Tibial artery (tissue), 4 donors: Measurements from ENCODE around the gene TRAPPC5.
"Not testable (repeated sequence)": the region's sequence is repeated elsewhere in the genome, so short reads cannot be mapped to it uniquely, and the experiment has no call there.

Experiments used
- DNase-seq, 2 donors: peaks; one replicate each; pipeline ENCODE4 v3.0.0-alpha.2; 2019
- H3K27ac ChIP-seq, 2 donors: fragments of 200-600 bp; sonication (generic) in 1 of 2; 1 replicate in 1 of 2; 2 replicates in 1 of 2; pipeline ENCODE4 v1.5.1; 2018 to 2019; ENCODE audit warnings: mild to moderate bottlenecking in 1 of 2
- H3K27me3 ChIP-seq, 2 donors: fragments of 200-600 bp; sonication (generic) in 1 of 2; one replicate each; pipeline versions ENCODE4 v1.5.1 to v1.6.0; 2016 to 2019
- H3K36me3 ChIP-seq, 3 donors: fragments of 200-600 bp; sonication (generic) in 2 of 3; one replicate each; pipeline ENCODE4 v1.5.1; 2016 to 2019; ENCODE audit warnings: mild to moderate bottlenecking in 2 of 3
- H3K4me1 ChIP-seq, 4 donors: fragments of 200-600 bp; sonication (generic) in 2 of 4; 1 replicate in 3 of 4; 2 replicates in 1 of 4; pipeline ENCODE4 v1.5.1; 2016 to 2019
- H3K4me3 ChIP-seq, 2 donors: fragments of 200-600 bp; sonication (generic) in 1 of 2; 1 replicate in 1 of 2; 2 replicates in 1 of 2; pipeline ENCODE4 v1.5.1; 2018 to 2019; ENCODE audit warnings: mild to moderate bottlenecking in 2 of 2
- H3K9me3 ChIP-seq, 3 donors: fragments of 200-600 bp; sonication (generic) in 1 of 3; one replicate each; pipeline ENCODE4 v1.5.1; 2016 to 2019
- intact Hi-C: fragments of 100-400 bp; cut with DNase I; formaldehyde crosslinking; loops from one replicate; pipeline ENCODE4 v1.15.0; 2023; ENCODE audit warnings: low total_unique reads
- TF ChIP-seq, protein P1 (sequence below), 2 experiments: fragments of 200-600 bp in 1 of 2; fragments of 450-650 bp in 1 of 2; IDR thresholded peaks; one replicate each; pipeline ENCODE4 v1.5.1; 2017 to 2019; ENCODE audit warnings: antibody characterized with exemption in 2 of 2, mild to moderate bottlenecking in 1 of 2, moderate library complexity in 1 of 2

Gene TRAPPC5

DNA sequence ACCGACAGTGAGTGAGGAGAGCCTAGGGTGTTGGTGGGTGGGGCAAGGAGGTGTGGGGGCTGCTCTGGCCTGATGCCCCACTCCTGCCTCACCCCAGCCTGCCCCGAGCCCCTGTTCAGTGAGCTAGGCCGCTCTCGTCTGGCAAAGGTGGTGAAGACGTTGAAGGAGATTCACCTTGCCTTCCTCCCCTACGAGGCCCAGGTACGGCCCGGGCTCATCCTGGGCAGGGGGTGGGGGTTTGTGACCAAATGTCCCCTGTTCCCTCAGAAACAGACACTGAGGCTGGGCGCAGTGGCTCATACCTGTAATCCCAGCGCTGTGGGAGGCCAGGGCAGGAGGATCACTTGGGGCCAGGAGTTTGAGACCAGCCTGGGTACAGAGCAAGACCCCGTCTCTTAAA, 39.8 kb upstream of the TRAPPC5 start:
- intact Hi-C loops, result loop anchor here (10.0 kb wide), 1 partner anchor 154 kb away; no protein-coding TSS in a partner anchor
- DNase-seq, result no peak
- Histone ChIP-seq H3K4me1 (peaks cover 0 to 11% (median 1%) of the 10 kb centered on the region in 4 donors), H3K9me3 (no peaks in the 10 kb centered on the region), H3K27ac (no peak overlapping the region), H3K27me3 (peaks cover 0 to 63% of the 10 kb centered on the region in 2 donors), H3K36me3 (peaks cover 0 to 14% (median 0%) of the 10 kb centered on the region in 3 donors), H3K4me3 (no peak overlapping the region)
- TF ChIP-seq, protein P1, sequence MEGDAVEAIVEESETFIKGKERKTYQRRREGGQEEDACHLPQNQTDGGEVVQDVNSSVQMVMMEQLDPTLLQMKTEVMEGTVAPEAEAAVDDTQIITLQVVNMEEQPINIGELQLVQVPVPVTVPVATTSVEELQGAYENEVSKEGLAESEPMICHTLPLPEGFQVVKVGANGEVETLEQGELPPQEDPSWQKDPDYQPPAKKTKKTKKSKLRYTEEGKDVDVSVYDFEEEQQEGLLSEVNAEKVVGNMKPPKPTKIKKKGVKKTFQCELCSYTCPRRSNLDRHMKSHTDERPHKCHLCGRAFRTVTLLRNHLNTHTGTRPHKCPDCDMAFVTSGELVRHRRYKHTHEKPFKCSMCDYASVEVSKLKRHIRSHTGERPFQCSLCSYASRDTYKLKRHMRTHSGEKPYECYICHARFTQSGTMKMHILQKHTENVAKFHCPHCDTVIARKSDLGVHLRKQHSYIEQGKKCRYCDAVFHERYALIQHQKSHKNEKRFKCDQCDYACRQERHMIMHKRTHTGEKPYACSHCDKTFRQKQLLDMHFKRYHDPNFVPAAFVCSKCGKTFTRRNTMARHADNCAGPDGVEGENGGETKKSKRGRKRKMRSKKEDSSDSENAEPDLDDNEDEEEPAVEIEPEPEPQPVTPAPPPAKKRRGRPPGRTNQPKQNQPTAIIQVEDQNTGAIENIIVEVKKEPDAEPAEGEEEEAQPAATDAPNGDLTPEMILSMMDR (IDR thresholded peaks at IDR 0.05), result no peak

DNA sequence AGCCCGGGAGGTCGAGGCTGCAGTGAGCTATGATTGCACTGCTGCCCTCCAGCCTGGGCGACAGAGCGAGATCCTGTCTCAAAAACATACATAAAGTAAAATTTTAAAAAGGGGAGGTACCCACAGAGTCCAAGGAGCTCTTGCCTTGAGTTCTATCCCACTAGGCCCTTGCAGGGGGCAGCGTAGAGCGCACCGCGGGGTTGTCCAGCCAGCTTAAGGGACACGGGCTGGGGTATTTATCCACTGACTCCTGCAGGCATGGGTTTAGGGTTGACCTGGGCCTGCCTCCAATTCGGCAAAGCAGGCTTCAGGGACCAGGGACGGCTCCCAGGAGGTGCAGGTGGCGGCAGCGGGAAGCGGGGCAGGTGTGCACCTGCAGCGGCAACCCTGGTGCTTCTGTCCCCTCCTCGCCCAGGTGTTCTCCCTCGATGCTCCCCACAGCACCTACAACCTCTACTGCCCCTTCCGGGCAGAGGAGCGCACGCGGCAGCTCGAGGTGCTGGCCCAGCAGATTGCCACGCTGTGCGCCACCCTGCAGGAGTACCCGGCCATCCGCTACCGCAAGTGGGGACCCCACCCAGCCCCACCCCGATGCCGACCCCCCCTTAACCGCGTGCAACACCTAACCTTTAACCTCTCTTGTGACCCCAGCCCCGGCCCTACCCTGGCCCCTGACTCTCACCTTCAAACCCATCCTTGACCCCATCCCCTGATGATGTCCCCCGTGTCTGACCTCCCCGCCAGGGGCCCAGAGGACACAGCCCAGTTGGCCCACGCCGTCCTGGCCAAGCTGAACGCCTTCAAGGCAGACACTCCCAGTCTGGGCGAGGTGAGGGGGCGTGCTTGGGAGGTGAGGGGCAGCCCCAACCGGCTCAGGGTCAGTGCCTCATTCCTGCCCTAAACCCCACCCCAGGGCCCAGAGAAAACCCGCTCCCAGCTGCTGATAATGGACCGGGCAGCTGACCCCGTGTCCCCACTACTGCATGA, 39.0 kb upstream of the TRAPPC5 start:
- Histone ChIP-seq H3K9me3 (no peaks in the 10 kb centered on the region), H3K4me3 (no peak overlapping the region), H3K27me3 (peaks cover 0 to 64% of the 10 kb centered on the region in 2 donors), H3K4me1 (peaks cover 0 to 5% (median 1%) of the 10 kb centered on the region in 4 donors), H3K27ac (no peak overlapping the region), H3K36me3 (peaks cover 0 to 21% (median 0%) of the 10 kb centered on the region in 3 donors)
- TF ChIP-seq, protein P1 (IDR thresholded peaks at IDR 0.05), result no peak
- intact Hi-C loops, result loop anchor here (10.0 kb wide), 1 partner anchor 153 kb away; no protein-coding TSS in a partner anchor
- DNase-seq, result no peak

DNA sequence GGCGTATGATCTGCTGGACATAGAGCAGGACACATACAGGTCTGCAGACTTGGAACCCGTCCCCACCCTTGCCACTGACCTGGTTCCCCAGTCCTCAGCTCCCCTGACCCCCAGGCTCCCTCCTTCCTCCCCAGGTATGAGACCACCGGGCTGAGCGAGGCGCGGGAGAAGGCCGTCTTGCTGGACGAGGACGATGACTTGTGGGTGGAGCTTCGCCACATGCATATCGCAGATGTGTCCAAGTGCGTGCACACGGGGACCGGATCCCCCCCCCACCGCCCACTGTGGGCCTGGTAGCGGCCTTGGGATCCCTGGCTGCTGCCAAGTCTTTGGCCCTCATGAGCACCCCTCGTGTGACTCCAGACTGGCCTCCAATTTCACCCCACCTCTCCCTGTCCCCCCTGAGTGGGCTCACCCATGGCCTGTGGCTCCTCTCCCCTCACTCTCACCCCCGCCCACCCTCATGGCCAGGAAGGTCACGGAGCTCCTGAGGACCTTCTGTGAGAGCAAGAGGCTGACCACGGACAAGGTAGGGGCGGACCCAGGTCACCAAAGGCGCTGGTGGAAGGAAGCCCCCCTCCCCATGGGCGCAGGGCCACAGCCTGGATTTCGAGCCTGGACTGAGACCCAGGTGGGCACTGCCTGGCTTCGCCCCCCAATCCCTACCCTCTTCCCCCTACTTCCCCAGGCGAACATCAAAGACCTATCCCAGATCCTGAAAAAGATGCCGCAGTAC, 38.2 kb upstream of the TRAPPC5 start:
- intact Hi-C loops, result loop anchor here (10.0 kb wide), 1 partner anchor 152 kb away; no protein-coding TSS in a partner anchor
- H3K9me3 ChIP-seq, result no peaks in the 10 kb centered on the region
- no peaks in the 10 kb centered on the region for H3K4me1 ChIP-seq
- H3K36me3 ChIP-seq, result peaks cover 0 to 27% (median 0%) of the 10 kb centered on the region in 3 donors
- TF ChIP-seq, protein P1 (IDR thresholded peaks at IDR 0.05), result no peak
- H3K27me3 ChIP-seq, result peaks cover 0 to 64% of the 10 kb centered on the region in 2 donors
- no peak overlapping the region for H3K4me3 ChIP-seq
- H3K27ac ChIP-seq, result no peak overlapping the region
- DNase-seq, result no peak

DNA sequence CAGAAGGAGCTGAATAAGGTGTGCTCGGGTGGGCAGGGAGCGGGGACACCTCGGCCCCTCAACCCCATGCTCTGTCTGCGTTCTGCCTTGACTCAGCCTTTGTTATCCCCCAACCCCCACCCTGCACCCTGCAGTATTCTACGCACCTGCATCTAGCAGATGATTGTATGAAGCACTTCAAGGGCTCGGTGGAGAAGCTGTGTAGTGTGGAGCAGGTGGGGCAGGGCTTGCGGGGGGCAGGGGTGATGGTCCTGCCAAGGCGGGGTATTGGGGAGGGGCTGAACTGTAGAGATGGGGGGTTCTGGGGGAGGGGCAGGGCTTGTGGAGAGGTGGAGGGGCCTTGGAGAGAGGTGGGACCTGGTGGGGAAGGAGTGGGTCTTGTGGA, 37.6 kb upstream of the TRAPPC5 start:
- H3K36me3 ChIP-seq, result peaks cover 0 to 31% (median 0%) of the 10 kb centered on the region in 3 donors
- intact Hi-C loops, result loop anchor here (10.0 kb wide), 1 partner anchor 152 kb away; no protein-coding TSS in a partner anchor
- TF ChIP-seq, protein P1 (IDR thresholded peaks at IDR 0.05), result no peak

DNA sequence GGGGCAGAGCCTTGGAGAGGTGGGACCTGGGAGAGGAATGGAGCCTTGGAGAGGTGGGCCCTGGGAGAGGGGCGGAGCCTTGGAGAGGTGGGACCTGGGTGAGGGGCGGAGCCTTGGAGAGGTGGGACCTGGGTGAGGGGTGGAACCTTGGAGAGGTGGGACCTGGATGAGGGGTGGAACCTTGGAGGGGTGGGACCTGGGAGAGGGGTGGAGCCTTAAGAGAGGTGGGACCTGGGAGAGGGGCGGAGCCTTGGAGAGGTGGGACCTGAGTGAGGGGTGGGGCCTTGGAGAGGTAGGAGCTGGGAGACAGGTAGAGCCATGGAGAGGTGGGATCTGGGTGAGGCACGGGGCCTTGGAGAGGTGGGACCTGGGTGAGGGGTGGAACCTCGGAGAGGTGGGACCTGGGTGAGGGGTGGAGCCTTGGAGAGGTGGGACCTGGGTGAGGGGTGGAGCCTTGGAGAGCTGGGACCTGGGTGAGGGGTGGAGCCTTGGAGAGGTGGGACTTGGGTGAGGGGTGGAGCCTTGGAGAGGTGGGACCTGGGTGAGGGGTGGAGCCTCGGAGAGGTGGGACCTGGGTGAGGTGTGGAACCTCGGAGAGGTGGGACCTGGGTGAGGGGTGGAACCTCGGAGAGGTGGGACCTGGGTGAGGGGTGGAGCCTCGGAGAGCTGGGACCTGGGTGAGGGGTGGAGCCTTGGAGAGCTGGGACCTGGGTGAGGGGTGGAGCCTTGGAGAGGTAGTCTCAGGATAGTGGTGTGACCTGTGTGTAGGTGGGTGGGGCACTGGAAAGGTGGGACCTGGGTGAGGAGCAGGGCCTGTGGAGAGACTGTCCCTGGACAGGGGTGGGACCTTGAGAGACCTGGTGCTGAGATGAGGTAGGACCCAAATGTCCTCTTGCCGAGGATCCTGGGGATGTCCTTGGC, 36.7 kb upstream of the TRAPPC5 start:
- not testable (repeated sequence) for H3K4me1 ChIP-seq, H3K9me3 ChIP-seq, DNase-seq, H3K27ac ChIP-seq, H3K4me3 ChIP-seq
- Histone ChIP-seq H3K27me3 (peaks cover 0 to 60% of the 10 kb centered on the region in 2 donors), H3K36me3 (peaks cover 0 to 31% (median 0%) of the 10 kb centered on the region in 3 donors)
- intact Hi-C loops, result loop anchor here (10.0 kb wide), 1 partner anchor 151 kb away; no protein-coding TSS in a partner anchor

More for the DNA sequence above, 37.6 kb upstream of the TRAPPC5 start:
- DNase-seq, result no peak
- H3K4me3 ChIP-seq, result no peak overlapping the region
- H3K9me3 ChIP-seq, result no peaks in the 10 kb centered on the region
- H3K27me3 ChIP-seq, result peaks cover 0 to 63% of the 10 kb centered on the region in 2 donors
- H3K4me1 ChIP-seq, result no peaks in the 10 kb centered on the region
- H3K27ac ChIP-seq, result no peak overlapping the region
